CD4-positive, alpha-beta T cell treated with Interleukin-21 for 1 hour (primary cell): Measurements from ENCODE around the gene SLC27A2.

ENCODE experiments used
- DNase-seq: peaks from one replicate; pipeline ENCODE4 v3.0.0-alpha.2; 2020

The SLC27A2 gene

GRCh38 chr15:50281427-50281826 lies 99.4 kb downstream of the SLC27A2 start:
- no peak for DNase-seq
